ENCODE results near the gene BRAT1.
"Not testable (repeated sequence)": the region's sequence is repeated elsewhere in the genome, so short reads cannot be mapped to it uniquely, and the experiment has no call there.

The BRAT1 gene

GRCh38 chr7:2555121-2556052 lies at the start of gene BRAT1:
Gene BRAT1, minus strand, starts transcription at chr7:2555524. Its CDS starts 1,093 bp downstream, at chr7:2554431.
- peak; percentile 95 for DNase-seq
- in situ Hi-C loops (cut with MboI; ENCODE audit: low pct_unique_long_range_greater_than_20kb, low sequenced_read_pairs) = no loop called here

- in situ Hi-C loops (cut with MboI; ENCODE audit: low pct_unique_long_range_greater_than_20kb, low sequenced_read_pairs) = no loop called here
- DNase-seq = no peak
Observed at GRCh38 chr7:2604608-2605174, 49.4 kb upstream of the BRAT1 start.

- in situ Hi-C loops (cut with MboI; ENCODE audit: low pct_unique_long_range_greater_than_20kb, low sequenced_read_pairs) = no loop called here
- DNase-seq = no peak
Observed at GRCh38 chr7:2603044-2603965, 48.0 kb upstream of the BRAT1 start.

- no peak for DNase-seq
- in situ Hi-C loops (cut with MboI; ENCODE audit: low pct_unique_long_range_greater_than_20kb, low sequenced_read_pairs) = no loop called here
Observed at GRCh38 chr7:2602406-2603043, 47.2 kb upstream of the BRAT1 start.

GRCh38 chr7:2601907-2602306 lies 46.6 kb upstream of the BRAT1 start:
- in situ Hi-C loops (cut with MboI; ENCODE audit: low pct_unique_long_range_greater_than_20kb, low sequenced_read_pairs) = no loop called here
- DNase-seq = no peak

- no peak for DNase-seq
- in situ Hi-C loops (cut with MboI; ENCODE audit: low pct_unique_long_range_greater_than_20kb, low sequenced_read_pairs) = no loop called here
Observed at GRCh38 chr7:2601065-2601464, 45.7 kb upstream of the BRAT1 start.

GRCh38 chr7:2598154-2598823 lies 43.0 kb upstream of the BRAT1 start:
- in situ Hi-C loops (cut with MboI; ENCODE audit: low pct_unique_long_range_greater_than_20kb, low sequenced_read_pairs) = no loop called here
- no peak for DNase-seq

- DNase-seq = no peak
Observed at GRCh38 chr7:2597273-2597640, 41.9 kb upstream of the BRAT1 start.

GRCh38 chr7:2596464-2597272 lies 41.3 kb upstream of the BRAT1 start:
- in situ Hi-C loops (cut with MboI; ENCODE audit: low pct_unique_long_range_greater_than_20kb, low sequenced_read_pairs) = no loop called here
- DNase-seq = no peak

More at GRCh38 chr7:2597273-2597640, 41.9 kb upstream of the BRAT1 start:
- in situ Hi-C loops (cut with MboI; ENCODE audit: low pct_unique_long_range_greater_than_20kb, low sequenced_read_pairs) = no loop called here

- in situ Hi-C loops (cut with MboI; ENCODE audit: low pct_unique_long_range_greater_than_20kb, low sequenced_read_pairs) = no loop called here
- DNase-seq = no peak
Observed at GRCh38 chr7:2595258-2595860, 40.0 kb upstream of the BRAT1 start.

- no peak for DNase-seq
- in situ Hi-C loops (cut with MboI; ENCODE audit: low pct_unique_long_range_greater_than_20kb, low sequenced_read_pairs) = no loop called here
Observed at GRCh38 chr7:2594599-2594998, 39.3 kb upstream of the BRAT1 start.

GRCh38 chr7:2593036-2593727 lies 37.9 kb upstream of the BRAT1 start:
- no peak for DNase-seq
- in situ Hi-C loops (cut with MboI; ENCODE audit: low pct_unique_long_range_greater_than_20kb, low sequenced_read_pairs) = no loop called here

- DNase-seq = no peak
- in situ Hi-C loops (cut with MboI; ENCODE audit: low pct_unique_long_range_greater_than_20kb, low sequenced_read_pairs) = no loop called here
Observed at GRCh38 chr7:2592375-2592865, 37.1 kb upstream of the BRAT1 start.

- in situ Hi-C loops (cut with MboI; ENCODE audit: low pct_unique_long_range_greater_than_20kb, low sequenced_read_pairs) = not testable (repeated sequence)
Observed at GRCh38 chr7:2589941-2590340, 34.6 kb upstream of the BRAT1 start.

GRCh38 chr7:2589341-2589740 lies 34.0 kb upstream of the BRAT1 start:
- no peak for DNase-seq
- in situ Hi-C loops (cut with MboI; ENCODE audit: low pct_unique_long_range_greater_than_20kb, low sequenced_read_pairs) = no loop called here

More at GRCh38 chr7:2589941-2590340, 34.6 kb upstream of the BRAT1 start:
- not testable (repeated sequence) for DNase-seq

GRCh38 chr7:2587778-2588177 lies 32.5 kb upstream of the BRAT1 start:
- no peak for DNase-seq
- in situ Hi-C loops (cut with MboI; ENCODE audit: low pct_unique_long_range_greater_than_20kb, low sequenced_read_pairs) = no loop called here

GRCh38 chr7:2587134-2587533 lies 31.8 kb upstream of the BRAT1 start:
- in situ Hi-C loops (cut with MboI; ENCODE audit: low pct_unique_long_range_greater_than_20kb, low sequenced_read_pairs) = no loop called here
- DNase-seq = no peak
